PC-9 (cell line): ENCODE results near the gene ZNHIT2. TPM values are rescaled to one million over a fixed set of nuclear protein-coding genes. Genes with fewer than 3 reads are reported as not detected.

Experiments
- BruUV-seq: library from RNA; stranded (reverse); fragments of 400-500 nt; replicated peaks from 2 replicates; lab custom pipeline; 2021; lab: Mats Ljungman, UMichigan
- CTCF ChIA-PET: fragments of 300-600 bp; sonication (Branson Sonifier 250); formaldehyde crosslinking; loops from one replicate; lab custom pipeline; 2022; ENCODE audit warnings: antibody characterized with exemption; lab: Charles Lee
- POLR2A ChIA-PET: fragments of 300-600 bp; sonication (Branson Sonifier 250); formaldehyde crosslinking; loops from one replicate; lab custom pipeline; 2022; ENCODE audit warnings: antibody characterized with exemption; ENCODE audit not compliant: unreplicated experiment; lab: Charles Lee
- DNase-seq, 2 experiments: peaks; one replicate each; pipeline versions ENCODE4 v3.0.0 to v3.0.0-alpha.2; 2015 to 2022; ENCODE audit warnings: mixed read lengths in 1 of 2
- H2AFZ ChIP-seq: fragments of 200-600 bp; sonication (generic); 2 replicates; pipeline ENCODE4 v1.8.1; 2017; ENCODE audit warnings: antibody characterized with exemption
- H3F3A ChIP-seq: fragments of 200-600 bp; sonication (generic); 2 replicates; pipeline ENCODE4 v1.8.1; 2017; ENCODE audit warnings: antibody characterized with exemption, mild to moderate bottlenecking, low read depth; ENCODE audit not compliant: insufficient read depth
- H3K27ac ChIP-seq: fragments of 200-600 bp; sonication (generic); 2 replicates; pipeline ENCODE4 v1.6.1; 2016; ENCODE audit warnings: mixed run types
- H3K27me3 ChIP-seq: fragments of 200-600 bp; sonication (generic); 2 replicates; pipeline ENCODE4 v1.6.1; 2016; ENCODE audit warnings: low read depth, mixed run types; ENCODE audit not compliant: insufficient read depth
- H3K36me3 ChIP-seq: fragments of 200-600 bp; sonication (generic); 2 replicates; pipeline ENCODE4 v1.6.1; 2016; ENCODE audit warnings: low read depth, mixed run types
- H3K4me1 ChIP-seq: fragments of 200-600 bp; sonication (generic); replicated peaks from 2 replicates; pipeline ENCODE4 v1.6.1; 2016; ENCODE audit warnings: mixed run types; ENCODE audit not compliant: insufficient read depth
- H3K4me2 ChIP-seq: fragments of 200-600 bp; sonication (generic); 2 replicates; pipeline ENCODE4 v1.6.1; 2017; ENCODE audit warnings: mixed run types
- H3K4me3 ChIP-seq: fragments of 200-600 bp; sonication (generic); 2 replicates; pipeline ENCODE4 v1.6.1; 2016; ENCODE audit warnings: mixed run types
- H3K79me2 ChIP-seq: fragments of 200-600 bp; sonication (generic); 2 replicates; pipeline ENCODE4 v1.6.1; 2017; ENCODE audit warnings: low read depth, mixed run types
- H3K9me2 ChIP-seq: fragments of 200-600 bp; sonication (generic); 2 replicates; pipeline ENCODE4 v1.8.1; 2017; ENCODE audit warnings: mild to moderate bottlenecking; ENCODE audit not compliant: insufficient read depth
- H3K9me3 ChIP-seq: fragments of 200-600 bp; sonication (generic); 2 replicates; pipeline ENCODE4 v1.8.1; 2016; ENCODE audit warnings: low read depth; ENCODE audit not compliant: insufficient read depth
- H4K20me1 ChIP-seq: fragments of 200-600 bp; sonication (generic); 2 replicates; pipeline ENCODE4 v1.8.1; 2017; ENCODE audit not compliant: insufficient read depth
- EZH2 ChIP-seq: fragments of 200-600 bp; sonication (generic); IDR thresholded peaks from 2 replicates; pipeline ENCODE4 v1.8.0; 2017; ENCODE audit warnings: antibody characterized with exemption, low read depth
- intact Hi-C: fragments of 100-400 bp; cut with micrococcal nuclease; formaldehyde crosslinking; loops from one replicate; pipeline ENCODE4 v1.10.0; 2022; ENCODE audit not compliant: unreplicated experiment
- total RNA-seq: library from RNA; stranded (reverse); gene quantifications from 2 replicates; pipeline ENCODE4 v1.2.3, GENCODE V29; 2021
- TF ChIP-seq, protein P1 (sequence below): fragments of 200-600 bp; sonication (generic); conservative IDR thresholded peaks from 2 replicates; pipeline ENCODE4 v1.6.1; 2017; ENCODE audit warnings: mixed run types, antibody characterized with exemption, mild to moderate bottlenecking, moderate library complexity

Gene ZNHIT2
- total RNA-seq, 1 experiment from 2014 or later = 13.7 TPM

DNA sequence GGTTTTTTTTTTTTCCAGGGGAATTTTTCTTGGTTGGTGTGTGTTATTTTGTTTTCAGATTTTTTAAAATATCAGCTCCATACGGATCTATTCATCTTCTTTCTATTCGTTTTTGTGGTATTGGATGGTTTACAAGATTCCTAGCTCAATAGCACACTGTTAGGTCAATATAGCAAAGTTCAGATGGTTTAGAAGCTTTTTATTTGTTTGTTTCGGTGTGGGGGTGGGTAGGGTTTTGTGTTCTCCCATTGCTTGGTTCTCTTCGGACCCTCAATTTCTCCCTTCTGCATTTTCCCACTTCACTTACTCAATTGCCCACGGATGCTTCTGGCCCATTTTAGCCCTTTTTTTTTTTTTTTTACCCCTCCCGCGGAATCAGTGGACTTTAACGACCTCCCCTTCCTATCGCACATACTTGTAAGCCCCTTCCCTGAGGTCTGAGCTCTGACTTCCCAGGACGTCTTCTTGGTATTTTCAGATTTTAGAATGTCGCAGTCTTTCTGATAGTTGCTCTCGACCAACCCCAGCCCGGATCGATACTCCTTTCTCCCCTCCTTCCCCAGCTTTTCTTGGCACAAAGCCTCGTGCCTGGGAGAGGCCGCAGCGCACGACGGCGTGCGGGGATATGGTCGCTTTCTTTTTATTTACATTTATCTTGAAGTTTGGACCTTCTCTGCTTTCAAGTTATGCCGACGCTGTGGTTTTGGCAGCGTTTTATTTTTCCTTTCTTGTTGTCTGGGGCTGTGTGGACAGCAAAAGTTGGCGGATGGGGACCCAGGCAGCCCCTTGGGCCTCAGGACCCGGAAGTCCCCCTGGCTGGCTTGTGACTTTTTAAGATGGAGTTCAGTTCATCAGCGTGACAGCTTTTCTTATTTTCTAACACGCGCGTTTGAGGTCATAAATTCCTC, 48.2 kb upstream of the ZNHIT2 start:
- CTCF ChIA-PET = interaction anchor here (0.6 to 0.7 kb wide), 2 partner anchors 13 to 361 kb away, joined by 6 to 10 read pairs; no protein-coding TSS in a partner anchor
- no peak overlapping the region for H3K27ac ChIP-seq

DNA sequence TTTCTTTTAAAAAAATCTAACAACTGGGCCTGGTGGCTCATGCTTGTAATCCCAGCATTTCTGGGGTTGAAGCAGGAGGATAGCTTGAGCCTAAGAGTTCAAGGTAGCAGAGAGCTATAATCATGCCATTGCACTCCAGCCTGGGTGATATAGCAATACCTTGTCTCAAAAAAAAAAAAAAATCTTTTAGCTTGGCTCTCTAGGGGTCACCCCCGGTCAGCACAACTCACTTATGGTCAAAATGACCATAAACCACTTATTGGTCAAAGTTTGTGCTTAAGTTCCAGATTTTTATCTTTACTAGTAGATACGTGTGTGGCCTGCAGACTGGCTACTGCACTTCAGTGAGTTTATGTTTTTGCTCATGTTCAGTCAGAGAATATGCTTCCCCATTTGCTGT, 46.2 kb upstream of the ZNHIT2 start:
- H3K4me3 ChIP-seq = no peak overlapping the region
- H3K9me3 ChIP-seq = no peaks in the 10 kb centered on the region
- H3F3A ChIP-seq = peaks cover 11% of the 10 kb centered on the region; the same call in 1 of the 2 replicates
- intact Hi-C loops = no loop called here
- H3K4me2 ChIP-seq = no peak overlapping the region
- ChIA-PET POLR2A (interaction anchor here (0.6 kb wide), 1 partner anchor 354 kb away, joined by 3 read pairs; no protein-coding TSS in a partner anchor), CTCF (interaction anchor here (0.6 kb wide), 1 partner anchor 46 kb away, joined by 4 read pairs; the partner anchor contains the start of gene ZNHIT2)
- H2AFZ ChIP-seq = no peak overlapping the region
- no peak overlapping the region for H3K27ac ChIP-seq
- no peaks in the 10 kb centered on the region for H4K20me1 ChIP-seq
- no peaks in the 10 kb centered on the region for H3K27me3 ChIP-seq
- no peak for DNase-seq
- H3K9me2 ChIP-seq = no peaks in the 10 kb centered on the region
- no peaks in the 10 kb centered on the region for H3K36me3 ChIP-seq
- no peaks in the 10 kb centered on the region for H3K4me1 ChIP-seq
- BruUV-seq = no TSS peak
- H3K79me2 ChIP-seq = no peaks in the 10 kb centered on the region
- TF ChIP-seq EZH2 = no peak
- TF ChIP-seq, protein P1, sequence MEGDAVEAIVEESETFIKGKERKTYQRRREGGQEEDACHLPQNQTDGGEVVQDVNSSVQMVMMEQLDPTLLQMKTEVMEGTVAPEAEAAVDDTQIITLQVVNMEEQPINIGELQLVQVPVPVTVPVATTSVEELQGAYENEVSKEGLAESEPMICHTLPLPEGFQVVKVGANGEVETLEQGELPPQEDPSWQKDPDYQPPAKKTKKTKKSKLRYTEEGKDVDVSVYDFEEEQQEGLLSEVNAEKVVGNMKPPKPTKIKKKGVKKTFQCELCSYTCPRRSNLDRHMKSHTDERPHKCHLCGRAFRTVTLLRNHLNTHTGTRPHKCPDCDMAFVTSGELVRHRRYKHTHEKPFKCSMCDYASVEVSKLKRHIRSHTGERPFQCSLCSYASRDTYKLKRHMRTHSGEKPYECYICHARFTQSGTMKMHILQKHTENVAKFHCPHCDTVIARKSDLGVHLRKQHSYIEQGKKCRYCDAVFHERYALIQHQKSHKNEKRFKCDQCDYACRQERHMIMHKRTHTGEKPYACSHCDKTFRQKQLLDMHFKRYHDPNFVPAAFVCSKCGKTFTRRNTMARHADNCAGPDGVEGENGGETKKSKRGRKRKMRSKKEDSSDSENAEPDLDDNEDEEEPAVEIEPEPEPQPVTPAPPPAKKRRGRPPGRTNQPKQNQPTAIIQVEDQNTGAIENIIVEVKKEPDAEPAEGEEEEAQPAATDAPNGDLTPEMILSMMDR = no peak

More for the DNA sequence above, 48.2 kb upstream of the ZNHIT2 start:
- no peaks in the 10 kb centered on the region for H3K9me2 ChIP-seq
- POLR2A ChIA-PET = interaction anchor here (0.6 kb wide), 1 partner anchor 30 kb away, joined by 6 read pairs; no protein-coding TSS in a partner anchor
- H3K79me2 ChIP-seq = no peaks in the 10 kb centered on the region
- H3K4me2 ChIP-seq = no peak overlapping the region
- no peaks in the 10 kb centered on the region for H3K4me1 ChIP-seq
- BruUV-seq = no TSS peak
- intact Hi-C loops = no loop called here
- no peaks in the 10 kb centered on the region for H3K36me3 ChIP-seq
- H2AFZ ChIP-seq = no peak overlapping the region
- no peaks in the 10 kb centered on the region for H3K9me3 ChIP-seq
- no peak overlapping the region for H3K4me3 ChIP-seq
- DNase-seq = no peak
- no peaks in the 10 kb centered on the region for H4K20me1 ChIP-seq
- peaks cover 19% of the 10 kb centered on the region; the same call in 1 of the 2 replicates for H3F3A ChIP-seq
- no peaks in the 10 kb centered on the region for H3K27me3 ChIP-seq
- no peak for TF ChIP-seq EZH2
- TF ChIP-seq, protein P1 = no peak

DNA sequence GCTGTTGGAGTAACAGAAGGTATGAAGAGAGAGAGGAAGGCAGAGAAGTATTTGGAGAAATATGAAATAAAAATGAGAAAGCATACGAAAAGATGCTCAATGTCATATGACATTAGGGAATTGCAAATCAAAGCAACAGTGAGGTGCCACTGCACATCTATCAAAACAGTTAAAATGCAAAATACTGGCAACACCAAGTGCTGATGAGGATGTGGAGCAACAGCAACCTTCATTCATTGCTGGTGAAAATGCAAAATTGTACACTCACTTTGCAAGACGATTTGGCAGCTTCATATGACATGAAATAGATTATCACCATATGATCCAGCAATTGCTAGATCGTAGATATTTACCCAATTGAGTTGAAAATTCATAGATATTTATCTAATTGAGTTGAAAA, 43.1 kb upstream of the ZNHIT2 start:
- no peak overlapping the region for H3K4me3 ChIP-seq
- H3K79me2 ChIP-seq = no peaks in the 10 kb centered on the region
- ChIA-PET CTCF (no interaction called here), POLR2A (no interaction called here)
- peaks cover 17% of the 10 kb centered on the region for H3F3A ChIP-seq
- H3K27me3 ChIP-seq = no peaks in the 10 kb centered on the region
- H3K36me3 ChIP-seq = no peaks in the 10 kb centered on the region
- H3K27ac ChIP-seq = no peak overlapping the region
- no peaks in the 10 kb centered on the region for H3K4me1 ChIP-seq
- no peak for TF ChIP-seq EZH2
- TF ChIP-seq, protein P1 = no peak
- H2AFZ ChIP-seq = no peak overlapping the region
- no TSS peak for BruUV-seq
- intact Hi-C loops = no loop called here
- DNase-seq = no peak
- no peaks in the 10 kb centered on the region for H3K9me3 ChIP-seq
- H3K9me2 ChIP-seq = no peaks in the 10 kb centered on the region
- H4K20me1 ChIP-seq = no peaks in the 10 kb centered on the region
- no peak overlapping the region for H3K4me2 ChIP-seq
